Mucosa of descending colon (tissue), 3 donors: ENCODE measurements around the gene CDC42SE2. TPM values are rescaled to one million over a fixed set of nuclear protein-coding genes. Genes with fewer than 3 reads are reported as not detected.

Experiments
- total RNA-seq, 3 donors: library from RNA; stranded (reverse); fragmentation: NEBNext Ultra II Directional in 2 of 3; extraction: Animal tissue kit (Norgen Biotek cat#: 25700) in 2 of 3; gene quantifications; one replicate each; pipeline versions ENCODE4 v1.2.1 to v1.2.4, GENCODE V29; 2021 to 2023
- donor health status: DM: no; HTN: no; CAD: no; lungs with moderate emphysema.
- donor health status: DM: no; HTN: no; CAD: no.
- donor health status: DM: no; HTN: yes; CAD: no.

Gene CDC42SE2
- total RNA-seq, 3 donors from 2014 or later, result 60.5 to 116 (median 101) TPM

Other genes starting within 250 kb of the CDC42SE2 start
- 100 to 1,000 TPM; 223 to 289 (median 275) TPM for gene HINT1, start 98.8 kb upstream of the CDC42SE2 start, total RNA-seq
- 10 to 100 TPM; 11.2 to 12.9 (median 11.7) TPM for gene LYRM7, start 93.1 kb upstream of the CDC42SE2 start, total RNA-seq